Fibroblast of skin of right quadriceps (primary cell): ENCODE data around the gene ASB7.
"Not testable (repeated sequence)": the region's sequence is repeated elsewhere in the genome, so short reads cannot be mapped to it uniquely, and the experiment has no call there.

Experiments
- DNase-seq: peaks from one replicate; pipeline ENCODE4 v3.0.0-alpha.2; 2013

Gene ASB7

GRCh38 chr15:100602064-100602822 is at the start of gene ASB7, which contains the start of gene LINS1:
Gene ASB7, plus strand, starts transcription at chr15:100602589. Its CDS starts 9,628 bp downstream, at chr15:100612217.
Gene LINS1, minus strand, starts transcription at chr15:100602184. Its CDS starts 21,342 bp downstream, at chr15:100580842.
- DNase-seq = peak; percentile 100

- no peak for DNase-seq
These were observed 48.9 kb upstream of the ASB7 start for GRCh38 chr15:100553468-100553867.

- DNase-seq = no peak
These were observed 43.6 kb upstream of the ASB7 start for GRCh38 chr15:100558771-100559254.

- DNase-seq = peak; percentile 8
These were observed 43.1 kb upstream of the ASB7 start for GRCh38 chr15:100559330-100559729.

GRCh38 chr15:100560323-100560722 is 42.1 kb upstream of the ASB7 start:
- DNase-seq = no peak

- DNase-seq = no peak
These were observed 36.8 kb upstream of the ASB7 start for GRCh38 chr15:100565591-100565990.

GRCh38 chr15:100566850-100567628 is 35.4 kb upstream of the ASB7 start:
- DNase-seq = no peak

GRCh38 chr15:100569391-100569790 is 33.0 kb upstream of the ASB7 start:
- peak; percentile 10 for DNase-seq

GRCh38 chr15:100570275-100570674 is 32.1 kb upstream of the ASB7 start:
- peak; percentile 15 for DNase-seq

GRCh38 chr15:100570735-100571313 is 31.6 kb upstream of the ASB7 start:
- DNase-seq = no peak

GRCh38 chr15:100571592-100572167 is 30.7 kb upstream of the ASB7 start:
- no peak for DNase-seq

GRCh38 chr15:100572362-100572983 is 29.9 kb upstream of the ASB7 start:
- peak; percentile 8 for DNase-seq

- DNase-seq = no peak
These were observed 28.9 kb upstream of the ASB7 start for GRCh38 chr15:100573526-100573925.

- no peak for DNase-seq
These were observed 22.0 kb upstream of the ASB7 start for GRCh38 chr15:100580414-100580813.

- peak; percentile 21 for DNase-seq
These were observed 13.6 kb upstream of the ASB7 start for GRCh38 chr15:100588638-100589242.

- not testable (repeated sequence) for DNase-seq
These were observed 11.2 kb upstream of the ASB7 start for GRCh38 chr15:100591163-100591562.

- no peak for DNase-seq
These were observed 10.6 kb upstream of the ASB7 start for GRCh38 chr15:100591835-100592234.

- DNase-seq = no peak
These were observed 9.5 kb upstream of the ASB7 start for GRCh38 chr15:100592898-100593297.

- DNase-seq = no peak
These were observed 9.0 kb upstream of the ASB7 start for GRCh38 chr15:100593431-100593830.

GRCh38 chr15:100595964-100596363 is 6.4 kb upstream of the ASB7 start:
- DNase-seq = no peak

GRCh38 chr15:100596792-100597191 is 5.6 kb upstream of the ASB7 start:
- no peak for DNase-seq

GRCh38 chr15:100597862-100598261 is 4.5 kb upstream of the ASB7 start:
- DNase-seq = no peak
